ENCODE results near the gene PAK4. TPM values are rescaled to one million over a fixed set of nuclear protein-coding genes. Genes with fewer than 3 reads are reported as not detected.
"Not testable (repeated sequence)": the region's sequence is repeated elsewhere in the genome, so short reads cannot be mapped to it uniquely, and the experiment has no call there.

PAK4 gene
- polyA plus RNA-seq, 4 donors: 29.4 to 74.0 (median 49.6) TPM

DNA sequence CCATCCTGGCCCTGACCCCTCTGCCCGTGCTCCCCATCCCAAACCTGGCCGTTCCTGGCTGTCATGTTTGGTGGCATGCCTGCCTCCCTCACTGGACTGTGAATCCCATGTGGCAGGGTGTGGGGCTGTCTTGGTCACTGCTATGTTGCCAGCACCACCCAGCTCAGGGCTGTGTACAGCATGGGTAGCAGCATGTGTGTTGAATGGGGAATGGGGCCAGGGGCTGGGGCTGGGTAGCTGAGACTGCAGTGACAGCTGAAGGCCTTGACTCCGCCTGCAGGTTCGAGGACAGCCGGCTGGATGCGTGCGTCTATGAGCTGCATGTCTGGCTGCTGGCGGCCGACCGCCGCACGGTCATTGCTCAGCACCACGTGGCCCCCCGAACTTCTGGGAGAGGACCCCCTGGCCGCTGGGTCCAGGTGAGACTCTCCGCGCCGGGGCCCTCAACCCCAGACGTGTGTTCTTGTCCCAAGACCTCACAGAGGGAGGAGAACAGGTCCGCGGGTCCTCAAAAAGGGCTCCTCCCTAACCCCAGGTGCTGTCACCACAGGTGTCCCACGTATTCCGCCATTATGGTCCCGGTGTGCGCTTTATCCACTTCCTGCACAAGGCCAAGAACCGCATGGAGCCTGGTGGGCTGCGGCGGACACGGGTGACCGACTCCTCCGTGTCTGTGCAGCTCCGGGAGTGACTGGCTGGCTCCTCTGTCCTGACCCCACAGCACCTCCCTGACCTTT is 74.6 kb downstream of the PAK4 start:
- DNase-seq (ENCODE audit: low read depth in 4 of 4, low spot score in 3 of 4): no peak

DNA sequence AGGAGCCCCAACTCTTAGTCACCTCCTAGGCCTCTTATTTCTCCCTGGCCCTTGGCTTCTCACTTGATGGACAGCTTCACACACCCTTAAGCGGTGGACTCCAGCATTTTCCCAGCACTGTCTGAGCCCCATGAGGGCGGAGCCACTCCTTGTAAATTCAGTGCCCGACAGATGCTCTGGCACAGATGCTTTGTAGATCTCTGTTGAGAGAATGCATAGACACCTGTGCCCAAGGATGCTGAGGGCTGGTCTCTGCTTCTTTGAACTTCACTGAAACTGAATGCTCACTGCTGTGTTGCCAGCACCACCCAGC is 75.2 kb downstream of the PAK4 start:
- DNase-seq (ENCODE audit: low read depth in 4 of 4, low spot score in 3 of 4): no peak

DNA sequence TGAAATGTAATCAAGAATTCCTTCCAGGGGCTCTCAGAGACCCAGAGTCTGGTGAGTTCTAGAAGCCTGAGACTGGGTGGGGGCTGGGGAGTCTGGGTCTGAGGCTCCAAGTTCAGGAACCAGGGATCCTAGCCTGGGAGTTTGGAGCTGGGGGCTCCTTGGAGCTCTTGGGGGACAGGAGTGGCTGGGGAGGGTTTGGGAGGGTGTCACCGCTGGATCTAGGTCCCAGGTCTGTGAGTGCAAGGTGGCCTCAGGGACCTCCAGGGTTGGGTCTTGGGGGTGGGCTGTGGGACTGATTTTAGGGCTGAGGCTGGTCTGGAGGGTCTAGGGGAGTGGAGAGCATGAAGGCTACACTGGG is 77.4 kb downstream of the PAK4 start:
- DNase-seq (ENCODE audit: low read depth in 4 of 4, low spot score in 3 of 4): no peak

GRCh38 chr19:39203372-39204341 is 78.1 kb downstream of the PAK4 start, which contains the start of gene SYCN:
Gene SYCN (minus strand): TSS chr19:39204263. CDS start chr19:39204254, 9 bp downstream.
- no peak for DNase-seq (ENCODE audit: low read depth in 4 of 4, low spot score in 3 of 4)

DNA sequence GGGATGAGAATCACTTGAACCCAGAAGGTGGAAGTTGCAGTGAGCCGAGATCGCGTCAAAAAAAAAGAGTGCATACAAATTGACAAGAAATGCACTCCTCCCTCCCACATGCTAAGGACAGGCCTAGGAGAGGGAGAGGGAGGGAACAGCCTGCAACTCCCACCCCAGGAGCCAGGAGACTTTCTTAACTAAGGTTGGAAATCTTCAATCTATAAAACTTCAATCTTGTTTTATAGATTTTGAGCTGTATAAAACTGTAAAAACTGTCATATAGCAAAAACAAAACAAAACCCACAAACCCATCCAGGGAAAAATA is 79.8 kb downstream of the PAK4 start:
- no peak for DNase-seq (ENCODE audit: low read depth in 4 of 4, low spot score in 3 of 4)

GRCh38 chr19:39206122-39206521 is 80.5 kb downstream of the PAK4 start:
- DNase-seq (ENCODE audit: low read depth in 4 of 4, low spot score in 3 of 4): no peak

DNA sequence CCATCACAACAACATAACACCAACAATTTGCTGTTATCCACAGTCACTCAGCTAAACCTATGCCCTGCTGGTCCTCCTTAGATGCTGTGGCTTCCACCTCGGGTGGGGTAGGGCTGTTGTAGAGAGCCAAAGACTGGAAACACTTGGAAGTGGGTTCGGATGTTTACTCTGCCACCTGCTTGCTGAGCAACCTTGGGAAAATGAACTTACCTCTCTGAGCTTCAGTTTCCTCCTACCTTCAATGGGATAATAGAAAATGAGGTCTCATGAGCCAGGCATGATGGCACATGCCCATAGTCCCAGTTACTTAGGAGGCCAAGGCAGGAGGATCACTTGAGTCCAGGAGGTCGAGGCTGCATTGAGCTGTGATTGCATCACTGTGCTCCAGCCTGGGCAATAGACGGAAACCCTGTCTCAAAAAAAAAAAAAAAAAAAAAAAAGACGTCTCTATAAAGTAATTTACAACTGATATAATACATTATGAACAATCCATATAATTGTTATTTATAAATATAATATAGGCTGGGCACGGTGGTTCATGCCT is 81.8 kb downstream of the PAK4 start:
- no peak for DNase-seq (ENCODE audit: low read depth in 4 of 4, low spot score in 3 of 4)

DNA sequence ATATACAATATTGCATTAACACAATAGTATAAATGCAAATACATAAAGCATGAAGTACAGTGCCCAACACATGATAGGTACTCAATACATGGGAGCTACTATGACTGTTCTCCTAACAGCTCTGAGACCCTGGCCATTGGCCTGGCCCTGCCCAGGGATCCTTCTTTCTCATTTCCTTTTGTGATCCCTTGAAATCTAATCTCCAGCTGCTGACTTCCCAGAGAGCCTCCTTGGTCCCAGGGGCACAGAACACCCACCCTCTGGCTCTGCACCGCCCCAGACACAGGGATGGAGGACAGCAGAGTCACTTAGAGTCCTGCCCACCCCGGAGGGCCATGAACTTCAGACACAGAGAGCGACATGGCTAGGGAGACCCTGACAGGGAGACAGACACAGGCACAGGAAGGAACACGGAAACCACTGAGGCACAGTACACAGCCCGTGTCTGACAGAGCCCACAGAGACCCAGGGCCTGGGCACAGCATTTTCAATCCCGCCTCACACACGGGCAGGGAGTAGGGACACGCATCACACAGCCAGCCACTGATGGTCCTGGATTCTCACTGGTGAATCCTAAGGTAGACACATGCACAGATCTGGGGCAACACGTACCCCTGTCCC is 82.7 kb downstream of the PAK4 start:
- no peak for DNase-seq (ENCODE audit: low read depth in 4 of 4, low spot score in 3 of 4)

DNA sequence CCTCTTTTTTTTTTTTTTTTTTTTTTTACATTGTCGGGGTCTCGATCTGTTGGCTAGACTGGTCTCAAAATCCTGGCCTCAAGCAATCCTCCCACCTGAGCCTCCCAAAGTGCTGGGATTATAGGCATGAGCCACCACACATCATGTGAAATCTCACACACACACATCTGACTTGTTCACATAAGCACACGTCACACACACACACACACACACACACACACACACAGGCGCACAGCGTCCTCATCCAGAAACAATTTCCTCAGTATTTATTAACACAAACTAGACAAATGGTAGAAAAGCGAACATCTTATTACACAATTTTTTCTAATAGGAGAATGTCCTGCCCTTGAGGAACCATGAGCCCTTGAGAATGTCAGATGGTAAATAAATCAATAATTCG is 83.6 kb downstream of the PAK4 start:
- DNase-seq (ENCODE audit: low read depth in 4 of 4, low spot score in 3 of 4): no peak

GRCh38 chr19:39211731-39212374 is 86.3 kb downstream of the PAK4 start:
- DNase-seq (ENCODE audit: low read depth in 4 of 4, low spot score in 3 of 4): no peak

- DNase-seq (ENCODE audit: low read depth in 4 of 4, low spot score in 3 of 4): no peak
Observed at GRCh38 chr19:39212375-39212742, 86.8 kb downstream of the PAK4 start.

DNA sequence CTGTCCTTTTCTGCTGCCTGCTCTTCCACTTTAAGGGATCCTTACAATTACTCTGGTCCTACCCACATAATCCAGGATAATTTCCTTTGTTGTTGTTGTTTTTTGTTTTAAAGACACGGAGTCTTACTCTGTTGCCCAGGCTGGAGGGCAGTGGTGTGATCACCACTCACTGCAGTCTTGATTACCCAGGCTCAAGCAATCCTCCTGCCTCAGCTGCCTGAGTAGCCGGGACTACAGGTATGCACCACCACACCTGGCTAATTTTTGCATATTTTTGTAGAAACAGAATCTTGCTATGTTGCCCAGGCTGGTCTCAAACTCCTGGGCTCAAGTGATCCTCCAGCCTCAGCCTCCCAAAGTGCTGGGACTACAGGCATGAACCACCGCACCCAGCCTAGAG is 89.7 kb downstream of the PAK4 start:
- DNase-seq (ENCODE audit: low read depth in 4 of 4, low spot score in 3 of 4): not testable (repeated sequence)

GRCh38 chr19:39217094-39217493 is 91.5 kb downstream of the PAK4 start:
- DNase-seq (ENCODE audit: low read depth in 4 of 4, low spot score in 3 of 4): no peak

DNA sequence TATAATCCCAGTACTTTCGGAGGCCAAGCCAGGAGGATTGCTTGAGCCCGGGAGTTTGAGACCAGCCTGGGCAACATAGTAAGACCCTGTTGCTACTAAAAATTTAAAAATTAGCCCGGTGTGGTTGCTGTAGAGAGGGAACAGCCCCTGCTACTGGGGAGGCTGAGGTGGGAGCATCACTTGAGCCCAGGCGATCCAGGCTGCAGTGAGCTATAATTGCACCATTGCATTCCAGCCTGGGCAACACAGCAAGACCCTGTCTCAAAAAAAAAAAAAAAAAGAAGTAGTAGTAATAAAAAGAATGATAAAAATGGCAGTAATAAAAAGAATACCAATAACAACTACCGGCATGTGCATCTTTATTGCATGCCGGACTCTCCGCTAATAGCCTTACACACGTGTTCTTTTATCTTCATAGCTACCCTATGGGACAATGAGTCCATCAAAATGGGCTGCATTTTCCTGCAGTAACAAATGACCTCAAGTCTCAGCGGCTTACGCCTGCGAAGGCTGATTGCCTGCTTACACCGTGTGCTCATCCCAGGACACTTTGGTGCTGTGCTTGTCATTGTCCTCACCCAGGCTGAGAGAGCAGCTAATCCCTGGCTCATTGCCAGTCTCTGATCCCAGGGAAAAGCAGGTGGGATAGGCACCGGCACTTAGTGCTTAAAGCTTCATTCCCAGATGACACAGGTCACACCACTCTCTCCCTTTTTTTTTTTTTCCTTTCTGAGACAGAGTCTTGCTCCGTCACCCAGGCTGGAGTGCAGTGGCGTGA is 92.8 kb downstream of the PAK4 start:
- no peak for DNase-seq (ENCODE audit: low read depth in 4 of 4, low spot score in 3 of 4)

GRCh38 chr19:39219108-39219507 is 93.5 kb downstream of the PAK4 start:
- not testable (repeated sequence) for DNase-seq (ENCODE audit: low read depth in 4 of 4, low spot score in 3 of 4)

GRCh38 chr19:39223703-39224279 is 98.2 kb downstream of the PAK4 start:
- DNase-seq (ENCODE audit: low read depth in 4 of 4, low spot score in 3 of 4): no peak

DNA sequence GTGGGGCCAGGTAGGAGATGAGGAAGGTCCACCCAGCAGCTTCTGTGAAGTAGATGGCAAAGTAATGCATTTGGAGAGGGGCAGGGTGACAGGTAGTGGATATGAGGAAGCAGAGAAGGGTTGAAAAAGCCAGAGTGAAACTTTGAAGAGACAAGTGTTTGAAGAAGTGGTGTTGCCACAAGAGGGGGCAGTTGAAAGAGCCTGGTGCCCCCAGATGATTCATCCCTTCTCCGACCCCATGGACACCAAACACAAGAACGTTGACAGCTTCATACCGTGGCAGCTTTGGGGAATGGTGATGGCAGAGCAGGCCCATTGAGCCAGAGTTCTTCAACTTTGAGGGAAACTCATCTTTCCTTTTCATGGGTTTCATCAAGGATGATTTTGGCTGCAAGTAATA is 99.3 kb downstream of the PAK4 start:
- no peak for DNase-seq (ENCODE audit: low read depth in 4 of 4, low spot score in 3 of 4)

All from left renal pelvis (tissue), 4 donors.